Measurements from ENCODE around the gene RNF11.

RNF11 gene

DNA sequence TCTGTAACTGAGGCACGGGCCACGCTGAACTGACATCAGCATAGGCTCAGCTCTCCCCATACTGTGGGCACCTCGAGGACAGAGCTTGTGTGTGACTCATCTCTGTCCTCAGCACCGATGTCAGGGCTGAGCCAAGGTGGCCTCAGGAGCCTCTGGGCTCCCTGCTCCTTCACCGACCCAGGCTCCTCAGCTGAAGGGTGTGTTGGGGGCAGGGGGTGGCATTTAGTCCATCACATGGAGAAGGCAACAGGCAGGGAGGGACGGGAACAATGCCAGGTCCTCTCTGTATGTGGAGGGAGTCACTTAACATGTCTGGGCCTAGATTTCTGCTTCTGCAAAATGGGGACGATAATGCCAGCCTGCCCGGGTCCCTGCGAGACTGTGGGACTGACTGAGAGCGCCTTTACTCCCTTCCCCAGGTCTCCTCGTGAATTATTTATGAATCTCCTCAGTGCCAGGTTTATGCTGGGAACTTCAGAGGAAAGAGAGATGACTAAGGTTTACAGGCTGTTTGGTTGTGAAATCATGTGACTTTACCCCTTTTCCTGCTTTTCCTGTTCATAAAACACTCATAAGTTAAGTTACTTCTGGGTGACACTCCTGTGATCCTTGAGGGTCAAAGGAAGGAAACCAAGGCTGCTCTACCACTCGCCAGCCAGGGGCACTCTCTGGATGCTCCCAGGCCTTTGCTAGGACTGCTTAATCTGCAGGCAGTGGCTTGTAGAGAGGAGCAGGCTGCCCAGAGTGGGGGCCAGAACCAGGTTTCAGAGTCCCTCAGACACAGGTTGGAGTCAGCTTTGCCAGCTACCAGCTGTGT is 78.1 kb downstream of the RNF11 start:
- DNase-seq (ENCODE audit: low spot score): no peak

DNA sequence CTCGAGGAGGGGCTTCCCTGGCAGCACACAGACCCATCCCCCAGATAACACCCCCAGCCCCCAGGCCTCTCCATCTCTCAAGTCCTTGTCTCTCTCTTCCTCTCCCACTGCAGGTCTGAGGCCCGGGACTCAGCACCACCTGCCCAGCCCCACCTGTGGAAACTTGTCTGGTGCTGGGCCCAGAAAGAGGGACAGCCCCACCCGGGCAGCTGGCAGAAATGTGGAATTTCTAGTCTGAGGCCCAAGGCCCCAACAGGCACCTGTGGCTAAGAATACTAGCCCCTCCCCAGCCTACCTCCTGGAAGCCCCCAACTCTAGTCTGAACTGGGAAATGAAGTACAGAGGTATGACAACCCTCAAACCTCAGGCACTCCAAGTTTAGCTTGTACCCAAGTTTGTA is 78.9 kb downstream of the RNF11 start:
- no peak for DNase-seq (ENCODE audit: low spot score)

DNA sequence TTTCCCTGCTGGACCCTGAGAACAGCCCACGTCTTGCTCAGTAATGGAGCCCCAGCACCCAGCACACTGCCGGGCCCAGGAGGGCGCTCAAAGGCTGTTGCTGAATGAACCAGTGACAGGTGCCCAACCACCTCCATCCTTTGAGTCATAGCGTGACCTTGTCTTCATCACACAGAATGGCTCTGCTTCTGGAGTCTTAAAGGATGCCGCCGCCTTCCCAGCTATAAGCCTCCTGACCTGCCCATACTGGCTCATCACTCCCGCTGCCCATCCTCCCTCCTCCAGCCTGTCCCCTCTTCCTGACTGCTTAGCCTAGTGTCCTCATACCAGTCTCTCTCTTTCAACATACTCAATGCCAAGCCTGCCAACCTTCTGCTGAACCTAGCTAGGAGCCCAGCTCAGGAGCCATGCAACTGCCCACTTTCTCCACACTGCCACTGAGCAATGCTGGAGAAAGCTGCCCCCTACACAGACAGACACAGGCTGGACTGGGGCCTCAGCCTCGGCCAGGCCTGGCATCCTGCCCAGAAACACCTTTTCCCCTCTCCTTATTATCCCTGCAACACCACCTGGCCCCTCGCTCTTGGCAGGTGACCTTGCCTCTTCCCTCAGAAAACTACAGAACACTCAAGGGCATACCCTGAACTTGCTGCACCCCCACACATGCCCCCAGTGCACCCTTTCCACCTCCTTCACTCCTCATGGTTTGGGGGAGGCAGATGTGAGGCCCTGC is 80.2 kb downstream of the RNF11 start:
- no peak for DNase-seq (ENCODE audit: low spot score)

DNA sequence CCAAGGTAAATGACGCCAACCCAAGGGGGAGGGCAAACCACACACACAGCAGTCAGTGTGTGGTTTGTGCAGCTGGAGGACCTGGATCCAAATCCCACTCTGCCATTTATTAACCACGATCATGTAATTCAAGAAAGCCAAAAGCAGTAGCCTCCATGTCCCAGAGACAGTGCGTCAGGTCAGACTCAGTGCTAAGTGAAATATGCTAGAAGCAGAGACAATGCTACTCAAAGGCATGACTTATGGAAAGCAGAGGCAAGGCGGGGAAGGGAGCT is 80.7 kb downstream of the RNF11 start:
- DNase-seq (ENCODE audit: low spot score): no peak

DNA sequence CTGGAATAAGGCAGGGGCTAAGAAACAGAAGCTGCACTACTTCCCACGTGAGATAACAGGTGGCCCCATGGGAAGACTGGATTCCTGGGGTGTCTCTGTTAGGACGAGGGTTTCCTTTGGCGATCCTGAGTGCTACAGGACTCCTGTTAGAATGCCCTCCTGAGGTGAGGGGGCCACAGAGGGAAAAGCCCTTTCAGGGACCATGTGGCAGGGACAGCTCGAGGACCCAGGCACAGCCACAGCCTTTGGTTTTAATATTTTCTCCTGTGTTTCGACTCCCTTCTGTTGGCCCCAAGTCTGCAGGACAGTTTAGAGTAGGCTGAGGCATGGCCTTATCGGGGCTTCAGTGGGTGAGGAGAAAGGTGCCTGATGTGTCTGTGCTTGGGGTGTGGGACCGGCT is 81.7 kb downstream of the RNF11 start:
- no peak for DNase-seq (ENCODE audit: low spot score)

DNA sequence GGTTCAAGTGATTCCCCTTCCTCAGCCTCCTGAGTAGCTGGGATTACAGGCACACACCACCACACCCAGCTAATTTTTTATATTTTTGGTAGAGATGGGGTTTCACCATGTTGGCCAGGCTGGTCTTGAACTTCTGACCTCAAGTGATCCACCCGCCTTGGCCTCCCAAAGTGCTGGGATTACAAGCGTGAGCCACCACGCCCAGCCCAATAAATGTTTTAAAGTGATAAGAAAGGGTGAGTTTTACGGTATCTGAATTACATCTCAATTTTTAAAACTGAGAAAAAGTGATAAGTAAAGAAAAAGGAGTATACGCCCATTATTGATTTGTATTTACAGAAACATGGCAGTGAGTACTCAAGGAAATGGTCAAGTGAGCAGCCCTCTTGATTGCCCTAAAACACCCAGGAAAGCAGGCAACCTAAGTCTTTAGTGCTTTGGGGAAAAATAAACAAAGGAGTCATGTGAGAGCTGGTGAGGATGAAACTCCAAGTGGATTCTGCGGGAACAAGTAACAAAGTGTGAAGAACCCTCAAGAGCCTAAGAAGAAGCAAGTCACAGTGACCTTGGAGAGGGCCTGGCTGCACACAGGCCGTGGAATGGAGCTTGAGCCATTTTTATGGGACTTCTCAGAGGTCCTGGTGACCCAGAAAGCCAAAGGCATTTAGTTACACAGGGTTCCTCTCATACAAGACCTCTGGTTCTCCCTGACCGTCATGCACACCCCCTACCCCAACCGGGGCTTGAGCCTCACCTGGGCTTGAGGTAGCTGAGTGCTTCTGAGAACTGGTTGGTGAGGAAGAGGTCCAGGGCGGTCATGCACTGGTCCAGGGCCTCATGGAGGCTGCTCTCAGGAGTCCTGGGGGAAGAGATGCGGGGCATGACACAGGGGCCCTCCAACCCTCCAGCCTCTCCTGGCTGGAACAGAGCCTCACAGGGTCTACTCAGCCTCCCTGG is 85.2 kb downstream of the RNF11 start:
- DNase-seq (ENCODE audit: low spot score): no peak

DNA sequence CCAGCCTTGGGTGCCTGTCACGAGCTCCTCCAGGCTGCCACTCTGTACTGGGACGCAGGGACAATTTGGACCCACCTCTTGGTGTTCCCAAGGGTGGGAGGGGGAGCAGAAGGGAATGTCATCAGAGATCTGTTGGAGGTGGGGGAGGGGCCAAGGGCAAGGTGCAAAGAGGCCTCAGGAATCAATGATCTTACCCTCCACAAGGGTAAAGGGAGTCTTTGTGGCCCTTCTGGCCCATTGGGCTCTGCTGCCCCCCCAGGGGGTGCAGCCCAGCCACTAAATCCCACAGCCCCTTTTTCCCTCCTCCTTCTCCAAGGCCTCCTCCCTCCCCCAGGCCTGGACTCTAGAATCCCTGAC is 85.8 kb downstream of the RNF11 start:
- DNase-seq (ENCODE audit: low spot score): no peak

DNA sequence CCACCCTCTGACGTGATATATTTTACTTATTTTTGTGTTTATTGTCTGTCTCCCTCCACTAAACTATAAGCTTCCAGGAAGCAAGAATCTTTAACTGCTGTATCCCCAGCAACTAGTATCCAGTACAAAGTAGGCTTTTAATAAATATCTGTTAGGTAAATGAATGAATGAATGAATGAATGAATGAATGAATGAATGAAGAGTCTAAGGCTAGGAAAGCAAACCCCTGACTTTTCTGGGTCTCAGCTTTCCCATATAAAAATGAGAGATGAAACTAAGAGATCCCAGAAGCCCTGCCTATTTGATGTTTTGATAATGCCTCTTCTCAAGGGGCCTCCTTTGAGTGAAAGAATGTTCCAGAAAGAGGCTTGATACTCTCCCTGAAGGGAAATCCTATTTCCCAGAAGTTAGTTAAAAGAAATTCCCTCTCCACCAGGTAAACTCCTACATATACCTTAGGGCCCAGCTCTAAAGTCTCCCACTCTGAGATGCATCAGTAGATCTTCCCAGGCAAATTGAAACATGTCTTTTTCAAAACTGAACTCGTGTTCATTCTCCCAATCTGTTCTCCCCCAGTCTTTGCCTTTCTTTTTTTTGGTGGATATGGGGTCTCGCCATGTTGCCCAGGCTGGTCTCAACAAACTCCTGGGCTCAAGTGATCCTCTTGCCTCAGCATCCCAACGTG is 86.5 kb downstream of the RNF11 start:
- DNase-seq (ENCODE audit: low spot score): no peak
